ENCODE results near the gene ZNF853.
"Not testable (repeated sequence)": the region's sequence is repeated elsewhere in the genome, so short reads cannot be mapped to it uniquely, and the experiment has no call there.

The ZNF853 gene

DNA sequence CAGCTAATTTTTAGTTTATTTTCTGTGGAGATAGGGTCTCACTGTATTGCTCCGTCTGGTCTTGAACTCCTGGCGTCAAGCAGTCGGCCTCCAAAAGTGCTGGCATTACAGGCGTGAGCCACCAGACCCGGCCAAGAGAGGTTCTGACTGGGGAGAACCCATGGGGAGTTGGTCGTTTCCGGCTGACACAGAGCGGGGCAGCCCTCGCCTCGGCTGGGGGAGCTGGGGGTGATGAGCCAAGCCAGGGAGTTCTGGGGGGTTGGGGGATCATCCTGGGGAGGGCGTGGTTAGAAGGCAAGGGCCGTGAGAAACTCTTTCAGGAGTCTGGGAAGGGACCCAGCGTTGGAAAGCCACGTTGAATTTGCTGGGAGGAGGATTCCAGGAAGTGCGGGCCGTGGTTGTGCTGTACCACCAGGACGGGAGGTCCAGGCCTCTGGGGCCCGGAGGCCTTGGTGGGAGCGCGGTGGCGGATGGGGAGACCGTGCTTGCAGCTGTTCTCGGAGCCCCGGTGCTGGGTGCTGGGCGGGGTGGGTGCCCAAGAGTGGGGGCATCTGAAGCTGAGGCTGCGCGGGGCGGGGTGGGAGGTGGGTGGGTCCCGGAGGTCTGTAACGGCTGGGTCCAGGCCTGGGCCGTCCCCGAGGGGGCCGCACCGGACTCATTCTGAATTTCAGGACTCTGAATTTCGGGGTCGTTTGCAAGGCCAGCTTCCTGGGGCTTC lies 8.4 kb upstream of the ZNF853 start:
- no peak for DNase-seq (ENCODE audit: low read depth, low spot score)

DNA sequence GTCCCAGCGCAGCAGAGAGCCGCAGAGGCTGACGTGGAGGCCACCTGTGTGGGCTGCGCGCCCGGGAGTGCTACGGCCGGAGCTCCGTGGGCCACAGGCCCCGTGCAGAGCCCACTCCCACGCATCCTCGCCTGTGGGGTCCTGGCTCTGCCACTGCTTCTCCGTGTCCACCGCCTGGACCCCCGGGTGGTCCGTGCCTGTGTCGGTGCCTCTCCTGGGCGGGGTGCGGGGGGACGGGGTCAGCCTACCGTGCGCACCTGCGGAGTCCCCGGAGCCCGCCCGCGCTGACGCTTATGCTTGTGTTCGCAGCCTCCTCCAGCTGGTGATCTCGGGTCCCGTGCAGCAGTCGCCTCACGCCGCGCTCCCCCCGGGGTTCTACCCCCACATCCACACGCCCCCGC lies 7.8 kb upstream of the ZNF853 start:
- no peak for DNase-seq (ENCODE audit: low read depth, low spot score)

- no peak for DNase-seq (ENCODE audit: low read depth, low spot score)
These were observed 7.3 kb upstream of the ZNF853 start for GRCh38 chr7:6608081-6608480.

DNA sequence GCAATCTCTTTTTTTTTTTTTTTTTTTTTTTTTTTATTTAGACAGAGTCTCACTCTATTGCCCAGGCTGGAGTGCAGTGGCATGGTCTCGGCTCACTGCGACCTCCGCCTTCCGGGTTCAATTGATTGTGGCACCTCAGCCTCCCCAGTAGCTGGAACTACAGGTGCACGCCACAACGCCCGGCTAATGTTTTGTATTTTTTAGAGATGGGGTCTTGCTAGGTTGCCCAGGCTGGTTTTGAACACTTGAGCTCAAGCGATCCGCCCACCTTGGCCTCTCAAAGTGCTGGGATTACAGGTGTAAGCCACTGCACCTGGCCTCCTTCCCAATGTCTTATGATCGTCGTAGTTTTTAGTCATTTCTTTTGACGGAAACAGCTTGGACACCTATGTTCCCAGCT lies 6.6 kb upstream of the ZNF853 start:
- no peak for DNase-seq (ENCODE audit: low read depth, low spot score)

- DNase-seq (ENCODE audit: low read depth, low spot score) = no peak
These were observed 2.6 kb upstream of the ZNF853 start for GRCh38 chr7:6612819-6613218.

- DNase-seq (ENCODE audit: low read depth, low spot score) = no peak
These were observed 1.7 kb upstream of the ZNF853 start for GRCh38 chr7:6613706-6614105.

GRCh38 chr7:6615723-6616555 lies 529 bp downstream of the ZNF853 start:
- DNase-seq (ENCODE audit: low read depth, low spot score) = no peak

DNA sequence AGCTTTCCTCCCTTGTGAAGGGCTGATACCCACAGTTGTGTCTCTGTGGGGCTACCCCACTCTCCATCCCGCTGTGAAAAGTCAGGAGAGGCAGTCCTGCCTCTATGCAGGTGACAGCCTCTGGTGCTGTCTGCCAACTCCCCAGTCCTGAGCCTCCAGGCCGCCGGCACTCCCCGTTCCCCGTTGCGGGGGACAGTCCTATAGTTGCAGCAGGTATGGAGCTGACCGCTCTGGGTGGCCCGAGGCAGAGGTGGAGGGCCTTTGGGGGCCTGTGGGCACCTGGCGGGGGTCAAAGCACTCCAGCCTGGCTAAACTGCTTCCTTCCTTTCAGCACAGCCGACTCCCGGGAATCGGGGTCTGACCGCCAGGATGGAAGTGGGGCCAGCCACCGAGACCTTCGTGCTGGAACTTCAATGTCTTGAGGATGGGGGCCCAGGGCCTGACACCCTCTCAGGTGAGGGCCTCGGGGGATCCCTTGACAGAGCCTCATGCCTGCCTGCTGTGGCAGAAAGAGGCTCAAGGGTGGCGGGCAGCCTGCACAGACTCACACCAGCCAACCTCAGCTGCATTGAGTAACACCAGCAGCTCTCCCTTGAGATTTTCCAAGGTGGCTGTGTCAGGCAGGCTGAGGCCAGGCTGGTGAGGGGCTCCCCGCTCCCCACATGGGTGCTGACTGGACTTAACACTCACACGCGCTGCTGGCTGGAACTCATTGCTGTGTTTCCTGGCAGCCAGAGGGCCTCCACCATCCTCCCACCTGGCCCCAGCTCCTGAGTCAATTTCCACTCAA lies 1.6 kb downstream of the ZNF853 start:
- no peak for DNase-seq (ENCODE audit: low read depth, low spot score)

DNA sequence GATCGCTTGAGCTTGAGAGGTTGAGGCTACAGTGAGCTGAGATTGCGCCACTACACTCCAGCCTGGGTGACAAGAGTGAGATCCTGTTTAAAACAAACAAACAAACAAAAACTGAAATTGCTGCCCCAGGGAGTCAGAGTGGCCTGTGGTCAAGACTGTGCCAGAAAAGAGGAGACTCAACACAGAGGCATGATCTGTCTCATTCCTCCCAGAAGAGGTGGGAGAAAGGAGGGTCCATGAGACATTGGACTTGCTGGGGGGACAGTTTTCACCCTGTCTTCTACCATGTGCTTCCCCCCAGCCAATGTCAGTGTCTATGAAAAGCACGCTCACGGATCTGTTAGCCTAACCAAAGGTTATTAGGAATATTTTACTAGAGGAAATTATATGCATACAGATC lies 3.2 kb downstream of the ZNF853 start:
- no peak for DNase-seq (ENCODE audit: low read depth, low spot score)

DNA sequence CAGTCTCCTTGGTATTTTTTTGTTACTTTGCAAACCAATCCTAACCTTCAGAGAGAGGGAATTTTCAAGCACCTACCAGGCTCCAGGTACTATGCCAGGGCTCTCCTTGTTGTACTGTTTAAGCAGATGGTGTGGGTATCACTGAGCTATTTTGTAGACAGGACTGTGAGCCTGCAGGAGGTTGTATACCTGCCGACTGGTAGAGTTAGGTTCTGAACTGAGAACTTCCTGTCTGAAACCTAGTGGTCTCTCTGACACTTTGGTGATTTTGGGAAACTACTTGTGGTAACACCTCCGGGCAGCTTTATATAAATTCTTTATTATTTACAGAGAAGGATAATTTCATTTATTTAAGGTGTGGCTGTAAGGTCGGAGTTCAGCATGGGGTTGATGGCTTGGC lies 4.6 kb downstream of the ZNF853 start:
- DNase-seq (ENCODE audit: low read depth, low spot score) = no peak

DNA sequence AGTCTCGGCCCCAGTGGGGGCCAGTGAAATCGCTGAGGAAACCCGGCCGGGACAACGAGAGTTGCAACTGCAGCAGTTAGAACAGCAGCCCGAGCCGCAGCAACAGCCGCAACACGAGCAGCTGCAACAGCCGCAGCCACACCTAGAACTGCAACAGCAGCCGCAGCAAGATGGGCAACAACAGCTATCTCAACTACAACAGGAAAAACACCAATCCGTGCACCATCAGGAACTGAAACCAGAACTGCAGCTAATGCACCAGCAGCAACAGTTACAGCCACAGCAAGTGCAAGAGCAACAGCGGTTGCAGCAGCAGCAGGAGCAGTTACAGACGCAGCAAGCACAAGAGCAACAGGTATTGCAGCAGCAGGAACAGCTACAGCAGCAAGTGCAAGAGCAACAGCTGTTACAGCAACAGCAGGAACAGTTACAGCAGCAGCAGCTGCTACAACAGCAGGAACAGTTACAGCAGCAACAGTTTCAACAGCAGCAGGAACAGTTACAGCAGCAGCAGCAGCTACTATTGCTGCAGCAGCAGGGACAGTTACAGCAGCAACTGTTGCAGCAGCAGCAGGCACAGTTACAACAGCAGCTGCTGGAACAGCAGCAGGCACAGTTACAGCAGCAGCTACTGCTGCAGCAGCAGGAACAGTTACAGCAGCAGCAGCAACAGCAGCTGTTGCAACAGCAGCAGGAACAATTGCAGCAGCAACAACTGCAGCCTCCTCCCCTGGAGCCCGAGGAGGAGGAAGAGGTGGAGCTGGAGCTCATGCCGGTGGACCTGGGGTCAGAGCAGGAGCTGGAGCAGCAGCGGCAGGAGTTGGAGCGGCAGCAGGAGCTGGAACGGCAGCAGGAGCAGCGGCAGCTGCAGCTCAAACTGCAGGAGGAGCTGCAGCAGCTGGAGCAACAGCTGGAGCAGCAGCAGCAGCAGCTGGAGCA lies 6.1 kb downstream of the ZNF853 start:
- no peak for DNase-seq (ENCODE audit: low read depth, low spot score)

DNA sequence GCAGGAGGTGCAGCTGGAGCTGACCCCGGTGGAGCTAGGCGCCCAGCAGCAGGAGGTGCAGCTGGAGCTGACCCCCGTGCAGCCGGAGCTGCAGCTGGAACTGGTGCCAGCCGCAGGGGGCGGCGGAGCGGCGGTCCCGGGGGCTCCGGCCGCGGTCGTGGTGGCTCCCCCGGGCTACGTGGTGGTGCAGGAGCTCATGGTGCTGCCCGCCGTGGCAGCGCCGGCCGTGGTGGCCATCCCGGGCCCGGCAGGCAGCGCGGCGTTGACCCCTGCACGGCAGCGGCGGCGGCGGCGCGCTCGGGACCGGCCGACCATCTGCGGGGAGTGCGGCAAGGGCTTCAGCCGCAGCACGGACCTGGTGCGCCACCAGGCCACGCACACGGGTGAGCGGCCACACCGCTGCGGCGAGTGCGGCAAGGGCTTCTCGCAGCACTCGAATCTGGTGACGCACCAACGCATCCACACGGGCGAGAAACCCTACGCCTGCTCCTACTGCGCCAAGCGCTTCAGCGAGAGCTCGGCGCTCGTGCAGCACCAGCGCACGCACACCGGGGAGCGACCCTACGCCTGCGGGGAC lies 6.8 kb downstream of the ZNF853 start:
- no peak for DNase-seq (ENCODE audit: low read depth, low spot score)

DNA sequence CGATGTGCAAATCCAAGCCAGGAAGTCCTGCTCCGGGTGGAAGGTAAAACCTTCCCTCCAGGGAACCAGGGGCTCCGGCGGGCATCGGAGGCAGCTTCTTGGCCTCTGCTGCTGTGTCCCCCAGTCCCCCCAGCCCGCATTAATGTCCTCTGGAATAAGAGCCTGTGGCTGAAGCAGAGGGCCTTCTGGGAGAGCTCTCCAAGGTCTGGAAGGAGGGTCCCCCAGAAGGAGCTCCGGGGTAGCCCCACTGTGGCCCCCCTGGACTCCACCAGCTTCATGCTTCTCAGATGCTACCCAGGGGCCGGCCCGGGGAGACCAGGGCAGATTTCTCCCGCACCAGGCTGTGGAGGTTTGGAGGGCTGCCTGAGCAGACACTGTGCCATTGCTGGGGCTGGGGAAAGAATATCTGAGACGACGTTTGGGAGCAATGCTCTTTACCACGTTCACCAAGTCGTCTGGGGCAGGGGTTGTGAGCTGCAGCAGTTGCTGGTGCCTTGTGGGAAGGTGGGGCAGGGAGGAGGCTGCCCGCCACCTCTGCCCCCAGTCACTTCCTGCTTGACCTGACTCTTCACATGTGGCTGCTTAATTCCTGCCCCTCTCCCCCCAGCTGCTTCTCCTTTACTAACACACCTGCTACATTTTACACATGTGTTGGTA lies 8.3 kb downstream of the ZNF853 start:
- no peak for DNase-seq (ENCODE audit: low read depth, low spot score)

GRCh38 chr7:6624246-6624611 lies 8.8 kb downstream of the ZNF853 start:
- no peak for DNase-seq (ENCODE audit: low read depth, low spot score)

- no peak for DNase-seq (ENCODE audit: low read depth, low spot score)
These were observed 12.6 kb downstream of the ZNF853 start for GRCh38 chr7:6628045-6628444.

GRCh38 chr7:6630007-6630849 lies 14.8 kb downstream of the ZNF853 start:
- no peak for DNase-seq (ENCODE audit: low read depth, low spot score)

GRCh38 chr7:6631605-6632004 lies 16.2 kb downstream of the ZNF853 start:
- no peak for DNase-seq (ENCODE audit: low read depth, low spot score)

DNA sequence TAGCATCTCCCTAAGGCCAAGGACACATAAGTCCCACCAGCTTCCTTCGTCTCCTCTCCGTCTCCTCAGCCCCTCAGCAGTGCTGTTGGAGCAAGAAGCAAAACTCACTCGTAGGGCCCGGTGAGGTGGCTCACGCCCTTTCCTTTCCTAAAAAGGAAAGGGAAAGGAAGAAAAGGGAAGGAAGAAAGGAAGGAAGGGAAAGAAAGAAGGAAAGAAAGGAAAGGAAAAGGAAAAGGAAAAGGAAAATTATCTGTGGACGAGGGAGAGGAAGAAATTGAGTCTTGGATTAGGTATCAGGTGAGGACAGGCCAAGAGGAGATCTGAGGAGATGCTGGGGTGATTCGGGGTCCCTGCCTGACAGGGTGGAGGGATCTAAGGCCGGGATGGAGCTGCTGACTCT lies 18.6 kb downstream of the ZNF853 start:
- DNase-seq (ENCODE audit: low read depth, low spot score) = no peak

DNA sequence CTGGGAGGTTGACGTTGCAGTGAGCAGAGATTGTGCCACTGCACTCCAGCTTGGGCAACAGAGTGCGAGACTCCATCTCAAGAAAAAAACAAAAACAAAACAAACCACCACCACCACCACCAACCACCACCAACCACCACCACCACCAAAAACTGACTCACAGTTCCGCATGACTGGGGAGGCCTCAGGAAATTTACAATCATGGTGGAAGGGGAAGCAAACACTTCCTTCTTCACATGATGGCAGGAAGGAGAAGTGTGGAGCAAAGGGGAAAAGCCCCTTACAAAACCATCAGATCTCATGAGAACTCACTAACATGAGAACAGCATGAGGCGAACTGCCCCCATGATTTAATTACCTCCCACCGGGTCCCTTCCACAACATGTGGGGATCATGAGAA lies 19.6 kb downstream of the ZNF853 start:
- not testable (repeated sequence) for DNase-seq (ENCODE audit: low read depth, low spot score)

Measured in activated CD4-positive, CD25-positive, alpha-beta regulatory T cell treated with anti-CD3 and anti-CD28 coated beads, Interleukin-2, amount 50 U/mL, for 16 hours (primary cell).